Measurements from ENCODE around the gene CUX1.

Gene CUX1

DNA sequence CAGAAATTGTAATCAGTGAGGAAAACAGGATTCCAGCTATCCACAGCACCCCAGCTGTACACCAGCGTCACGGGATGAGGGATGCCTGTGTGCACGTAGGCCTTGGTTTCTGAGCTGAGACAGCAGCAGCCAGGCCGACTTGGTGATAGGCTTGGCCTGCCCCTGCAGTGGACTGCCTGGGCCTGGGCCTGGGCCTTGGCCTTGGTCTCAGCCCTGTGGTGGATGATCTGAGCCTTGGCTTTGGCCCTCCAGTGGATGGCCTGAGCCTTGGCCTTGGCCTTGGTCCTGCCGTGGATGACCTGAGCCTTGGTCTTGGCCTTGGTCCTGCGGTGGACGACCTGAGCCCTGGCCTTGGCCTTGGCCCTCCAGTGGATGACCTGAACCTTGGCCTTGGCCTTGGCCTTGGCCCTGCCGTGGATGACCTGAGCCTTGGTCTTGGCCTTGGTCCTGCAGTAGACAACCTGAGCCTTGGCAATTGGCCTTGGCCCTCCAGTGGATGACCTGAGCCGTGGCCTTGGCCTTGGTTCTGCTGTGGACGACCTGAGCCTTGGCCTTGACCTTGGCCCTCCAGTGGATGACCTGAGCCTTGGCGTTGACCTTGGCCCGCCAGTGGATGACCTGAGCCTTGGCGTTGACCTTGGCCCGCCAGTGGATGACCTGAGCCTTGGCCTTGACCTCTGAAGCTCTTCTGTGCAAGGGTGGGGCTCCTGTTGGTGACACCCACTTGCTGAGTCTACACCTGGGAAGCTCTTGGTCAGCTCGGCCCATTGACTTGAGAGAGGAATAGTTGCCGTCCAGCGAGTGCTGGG, 93.8 kb downstream of the CUX1 start:
- DNase-seq (ENCODE audit: low read depth) = no peak
- no peak overlapping the region for H3K4me3 ChIP-seq (ENCODE audit: low read length)
- TF ChIP-seq, protein P1, sequence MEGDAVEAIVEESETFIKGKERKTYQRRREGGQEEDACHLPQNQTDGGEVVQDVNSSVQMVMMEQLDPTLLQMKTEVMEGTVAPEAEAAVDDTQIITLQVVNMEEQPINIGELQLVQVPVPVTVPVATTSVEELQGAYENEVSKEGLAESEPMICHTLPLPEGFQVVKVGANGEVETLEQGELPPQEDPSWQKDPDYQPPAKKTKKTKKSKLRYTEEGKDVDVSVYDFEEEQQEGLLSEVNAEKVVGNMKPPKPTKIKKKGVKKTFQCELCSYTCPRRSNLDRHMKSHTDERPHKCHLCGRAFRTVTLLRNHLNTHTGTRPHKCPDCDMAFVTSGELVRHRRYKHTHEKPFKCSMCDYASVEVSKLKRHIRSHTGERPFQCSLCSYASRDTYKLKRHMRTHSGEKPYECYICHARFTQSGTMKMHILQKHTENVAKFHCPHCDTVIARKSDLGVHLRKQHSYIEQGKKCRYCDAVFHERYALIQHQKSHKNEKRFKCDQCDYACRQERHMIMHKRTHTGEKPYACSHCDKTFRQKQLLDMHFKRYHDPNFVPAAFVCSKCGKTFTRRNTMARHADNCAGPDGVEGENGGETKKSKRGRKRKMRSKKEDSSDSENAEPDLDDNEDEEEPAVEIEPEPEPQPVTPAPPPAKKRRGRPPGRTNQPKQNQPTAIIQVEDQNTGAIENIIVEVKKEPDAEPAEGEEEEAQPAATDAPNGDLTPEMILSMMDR (IDR thresholded peaks at IDR 0.05; ENCODE audit: insufficient read depth, low read depth, low read length, missing control alignments) = no peak

DNA sequence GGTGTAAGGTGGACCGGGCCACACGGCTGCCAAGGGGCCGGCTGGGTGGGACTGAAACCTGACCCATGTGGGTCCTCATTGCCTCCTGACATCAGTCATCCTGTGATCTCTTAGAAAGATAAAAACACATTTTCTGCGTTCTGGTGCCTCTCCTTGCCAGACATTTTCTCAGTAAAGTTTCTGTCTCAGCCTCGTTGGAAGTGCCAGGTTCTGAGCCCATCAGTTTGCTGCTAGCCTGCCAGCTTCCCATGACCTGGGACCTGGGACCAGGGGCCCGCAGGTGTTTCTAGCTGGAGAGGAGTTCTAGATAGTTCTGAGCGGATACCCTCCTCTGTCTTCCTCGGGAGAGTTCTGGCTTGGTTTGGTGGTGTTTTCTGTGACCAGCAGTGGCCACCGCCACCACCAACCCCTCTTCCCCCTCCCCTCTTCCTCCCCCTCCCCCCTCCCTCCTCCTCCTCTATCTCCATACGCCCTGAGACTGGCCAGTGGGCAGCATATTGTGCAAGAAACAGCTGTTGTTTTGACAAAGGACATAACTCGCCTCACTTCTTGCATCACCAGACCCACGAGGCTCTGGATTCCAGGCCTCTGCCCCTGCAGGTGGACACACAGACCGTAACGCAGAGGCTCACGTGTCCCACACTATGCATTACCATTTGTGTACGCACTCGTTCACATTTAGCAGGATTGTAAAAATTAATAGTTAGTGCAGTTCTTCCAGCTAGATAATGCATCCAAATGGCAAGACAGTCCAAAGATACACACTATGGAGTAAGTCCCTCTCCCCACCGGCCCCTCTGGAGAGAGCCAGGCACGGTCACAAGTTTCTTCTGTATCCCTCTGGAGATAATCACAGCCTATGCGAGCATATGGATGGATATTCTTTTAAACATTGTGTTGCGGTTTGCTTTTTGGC, 94.6 kb downstream of the CUX1 start:
- DNase-seq (ENCODE audit: low read depth) = no peak
- H3K4me3 ChIP-seq (ENCODE audit: low read length) = no peak overlapping the region
- TF ChIP-seq, protein P1 (IDR thresholded peaks at IDR 0.05; ENCODE audit: insufficient read depth, low read depth, low read length, missing control alignments) = no peak

DNA sequence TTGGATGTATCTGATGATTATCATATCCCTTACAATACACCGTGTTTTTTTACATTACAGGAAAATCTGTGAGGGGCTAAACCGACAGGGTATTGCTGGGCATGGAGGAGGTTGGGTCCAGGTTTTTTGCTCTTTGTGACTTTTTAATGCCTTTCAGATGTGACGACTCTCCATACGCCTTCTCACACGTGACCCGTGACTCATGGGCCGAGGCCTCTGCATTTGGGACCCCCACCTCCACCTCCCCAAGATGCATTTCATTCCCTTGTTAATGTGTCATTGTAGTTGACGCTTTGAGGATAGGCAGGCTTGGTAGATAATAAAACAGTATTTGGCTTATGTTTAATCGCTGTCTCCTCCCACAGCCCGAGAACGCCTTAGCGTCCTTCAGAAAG, 95.3 kb downstream of the CUX1 start:
- DNase-seq (ENCODE audit: low read depth) = no peak
- TF ChIP-seq, protein P1 (IDR thresholded peaks at IDR 0.05; ENCODE audit: insufficient read depth, low read depth, low read length, missing control alignments) = no peak
- no peak overlapping the region for H3K4me3 ChIP-seq (ENCODE audit: low read length)

DNA sequence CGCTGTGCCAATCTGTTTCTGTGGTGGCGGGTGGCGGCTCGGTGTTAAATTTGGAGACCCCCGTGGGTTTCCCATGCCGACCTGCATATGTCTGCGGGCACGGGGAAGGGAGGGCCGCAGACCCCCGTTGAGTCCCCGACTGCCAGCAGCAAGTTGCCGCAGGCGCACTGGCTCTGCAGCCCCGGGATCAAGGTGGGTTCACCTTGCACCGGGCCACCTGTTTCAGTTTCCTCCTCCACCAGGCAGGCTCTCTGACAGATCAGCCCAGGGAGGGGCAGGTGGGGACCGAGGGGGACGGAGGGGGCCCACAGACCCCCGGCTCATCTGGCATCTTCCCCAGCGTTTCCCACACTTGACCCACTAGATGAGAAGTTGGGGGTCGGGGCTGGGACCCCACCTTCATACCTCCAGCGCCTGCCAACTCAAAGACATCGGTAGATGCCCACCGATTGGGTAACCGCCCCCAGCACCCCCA, 95.9 kb downstream of the CUX1 start:
- TF ChIP-seq, protein P1 (IDR thresholded peaks at IDR 0.05; ENCODE audit: insufficient read depth, low read depth, low read length, missing control alignments) = no peak
- H3K4me3 ChIP-seq (ENCODE audit: low read length) = no peak overlapping the region
- no peak for DNase-seq (ENCODE audit: low read depth)

DNA sequence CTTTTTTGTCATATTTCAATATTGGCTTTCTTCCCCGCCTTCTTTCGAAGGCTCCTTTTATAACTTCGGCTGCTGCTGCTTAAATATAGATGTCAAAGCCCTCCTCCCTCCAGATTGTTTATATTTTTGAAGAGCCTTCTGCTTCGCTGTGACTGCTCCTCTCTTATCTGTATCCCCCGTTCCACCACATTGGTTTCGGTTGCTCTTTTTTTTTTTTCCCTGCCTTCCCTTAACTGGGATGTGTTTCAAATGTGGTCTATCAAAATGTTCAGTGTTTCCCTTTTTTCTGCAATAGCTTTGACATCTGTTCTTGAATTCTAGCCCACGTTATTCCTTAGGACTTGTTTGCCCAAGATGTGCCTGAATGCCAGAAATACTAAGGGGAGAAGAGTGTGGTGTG, 96.4 kb downstream of the CUX1 start:
- TF ChIP-seq, protein P1 (IDR thresholded peaks at IDR 0.05; ENCODE audit: insufficient read depth, low read depth, low read length, missing control alignments) = no peak
- no peak overlapping the region for H3K4me3 ChIP-seq (ENCODE audit: low read length)
- no peak for DNase-seq (ENCODE audit: low read depth)

DNA sequence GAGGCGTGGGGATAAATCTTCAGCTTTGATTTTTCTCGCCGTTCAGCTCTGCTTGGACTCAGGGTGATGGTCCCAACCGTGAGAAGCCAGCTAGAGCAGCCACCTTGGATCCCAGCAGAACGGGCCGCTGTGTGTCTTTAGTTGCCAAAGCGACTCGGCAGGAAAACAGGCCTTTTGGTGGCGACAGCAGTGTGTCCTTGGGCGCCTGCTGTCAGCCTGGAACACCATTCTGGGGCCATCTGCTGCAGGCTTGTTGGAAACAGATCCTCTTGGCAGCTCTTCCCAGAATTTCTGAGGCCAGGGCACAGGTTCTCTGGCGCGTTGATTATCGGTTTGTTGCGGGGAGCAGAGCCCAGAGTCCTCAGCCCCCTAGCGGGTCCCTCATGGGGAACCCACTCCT, 97.6 kb downstream of the CUX1 start:
- H3K4me3 ChIP-seq (ENCODE audit: low read length) = no peak overlapping the region
- no peak for DNase-seq (ENCODE audit: low read depth)
- TF ChIP-seq, protein P1 (IDR thresholded peaks at IDR 0.05; ENCODE audit: insufficient read depth, low read depth, low read length, missing control alignments) = no peak

All from epithelial cell of esophagus (primary cell).